ENCODE results near the gene OR10A3.
"Not testable (repeated sequence)": the region's sequence is repeated elsewhere in the genome, so short reads cannot be mapped to it uniquely, and the experiment has no call there.

OR10A3 gene, protein sequence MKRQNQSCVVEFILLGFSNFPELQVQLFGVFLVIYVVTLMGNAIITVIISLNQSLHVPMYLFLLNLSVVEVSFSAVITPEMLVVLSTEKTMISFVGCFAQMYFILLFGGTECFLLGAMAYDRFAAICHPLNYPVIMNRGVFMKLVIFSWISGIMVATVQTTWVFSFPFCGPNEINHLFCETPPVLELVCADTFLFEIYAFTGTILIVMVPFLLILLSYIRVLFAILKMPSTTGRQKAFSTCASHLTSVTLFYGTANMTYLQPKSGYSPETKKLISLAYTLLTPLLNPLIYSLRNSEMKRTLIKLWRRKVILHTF

DNA sequence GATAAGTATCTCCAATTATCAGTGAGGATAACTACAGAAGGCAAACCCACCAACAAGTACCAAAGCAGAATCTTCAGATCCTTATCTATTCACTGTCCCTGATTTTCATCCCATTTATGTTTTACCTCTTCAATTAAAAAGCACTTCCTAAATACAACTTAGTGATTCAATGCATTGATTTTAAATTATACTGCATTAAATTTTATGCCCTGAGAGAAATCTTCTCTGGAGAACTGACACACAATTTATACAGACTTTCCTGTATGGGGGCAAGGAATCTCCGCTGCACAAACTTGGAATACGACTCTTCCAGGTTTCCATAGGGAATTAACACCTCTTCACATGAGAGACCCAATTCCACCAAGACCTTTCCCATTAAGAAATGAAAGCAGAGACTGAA, at the start of gene OR10A3:
Gene OR10A3 (minus strand): TSS at position 101 of the 400 bp plus-strand sequence. CDS start 2,188 bp downstream, outside the sequence.
- no peaks in the 10 kb centered on the region for H3K79me2 ChIP-seq (ENCODE audit: control insufficient read depth, insufficient read depth, low read length, unreplicated experiment)
- no peaks in the 10 kb centered on the region for H3K4me1 ChIP-seq (ENCODE audit: control insufficient read depth, insufficient read depth, low read length, unreplicated experiment)
- no peak within 1 kb of the TSS for H3K27ac ChIP-seq (ENCODE audit: low read depth, low read length)
- H2AFZ ChIP-seq (ENCODE audit: low read length, unreplicated experiment), result no peak within 1 kb of the TSS
- peaks cover 10% of the 10 kb centered on the region for H3K27me3 ChIP-seq (ENCODE audit: insufficient read depth, low read length)
- H3K36me3 ChIP-seq (ENCODE audit: insufficient read depth, low read length), result no peaks in the 10 kb centered on the region
- no peak within 1 kb of the TSS for H3K4me3 ChIP-seq (ENCODE audit: low read depth, low read length)

DNA sequence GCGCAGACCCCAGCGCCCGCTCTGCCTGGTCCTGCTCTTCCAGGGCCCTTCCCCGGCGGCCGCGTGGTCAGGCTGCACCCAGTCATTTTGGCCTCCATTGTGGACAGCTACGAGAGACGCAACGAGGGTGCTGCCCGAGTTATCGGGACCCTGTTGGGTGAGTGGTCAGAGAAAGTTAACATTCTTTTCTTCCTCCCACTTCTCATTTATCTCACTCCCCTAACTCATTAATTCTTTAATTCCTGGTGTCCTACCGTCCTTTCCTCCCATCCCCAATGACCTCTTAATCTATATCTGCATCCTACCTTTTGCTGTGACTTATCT, 46.0 kb upstream of the OR10A3 start:
- H3K27ac ChIP-seq (ENCODE audit: low read depth, low read length); H3K27me3 ChIP-seq (ENCODE audit: insufficient read depth, low read length); H2AFZ ChIP-seq (ENCODE audit: low read length, unreplicated experiment): not testable (repeated sequence)
- H3K36me3 ChIP-seq (ENCODE audit: insufficient read depth, low read length), result 0 out of 2 replicates have a peak, but pooled peaks cover 10% of the 10 kb centered on the region
- H3K4me3 ChIP-seq (ENCODE audit: low read depth, low read length), result peak overlapping the region; percentile 96
- H3K4me1 ChIP-seq (ENCODE audit: control insufficient read depth, insufficient read depth, low read length, unreplicated experiment), result peaks cover 26% of the 10 kb centered on the region
- H3K79me2 ChIP-seq (ENCODE audit: control insufficient read depth, insufficient read depth, low read length, unreplicated experiment), result peaks cover 39% of the 10 kb centered on the region

DNA sequence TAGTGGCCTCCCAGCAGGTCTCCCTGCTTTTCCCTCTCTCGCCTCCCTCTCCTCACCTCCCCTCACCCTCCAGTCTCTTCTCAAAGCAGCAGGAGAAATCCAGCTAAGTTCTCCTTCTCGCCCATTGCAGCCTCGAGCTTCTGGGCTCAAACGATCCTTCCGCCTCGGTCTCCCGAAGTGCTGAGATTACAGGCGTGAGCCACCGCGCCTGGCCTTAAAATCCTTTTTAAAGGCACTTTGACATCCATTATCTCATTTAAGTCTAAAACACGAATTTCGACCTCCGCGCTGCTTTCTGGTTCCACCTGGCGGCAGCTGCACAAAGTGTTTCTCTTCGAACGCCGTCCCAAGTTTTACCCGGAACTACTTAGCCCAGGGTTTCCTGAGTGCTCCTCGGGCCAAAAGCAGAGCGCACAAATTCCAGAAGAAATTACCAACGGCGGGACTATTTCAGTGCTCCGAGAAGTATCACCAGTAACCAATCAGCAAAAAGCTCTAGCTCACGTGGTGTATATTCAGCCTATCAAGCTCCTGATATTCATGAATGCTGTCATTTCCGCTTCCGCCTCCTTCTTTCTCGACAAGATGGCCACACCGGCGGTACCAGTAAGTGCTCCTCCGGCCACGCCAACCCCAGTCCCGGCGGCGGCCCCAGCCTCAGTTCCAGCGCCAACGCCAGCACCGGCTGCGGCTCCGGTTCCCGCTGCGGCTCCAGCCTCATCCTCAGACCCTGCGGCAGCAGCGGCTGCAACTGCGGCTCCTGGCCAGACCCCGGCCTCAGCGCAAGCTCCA, 45.5 kb upstream of the OR10A3 start, which contains the start of gene EIF3F:
Gene EIF3F (plus strand): TSS at position 570 of the 792 bp plus-strand sequence. CDS start 16 bp downstream, at position 586.
- H3K4me3 ChIP-seq (ENCODE audit: low read depth, low read length), result peak within 1 kb of the TSS; percentile 96
- 0 out of 2 replicates have a peak, but pooled peaks cover 10% of the 10 kb centered on the region for H3K36me3 ChIP-seq (ENCODE audit: insufficient read depth, low read length)
- peaks cover 26% of the 10 kb centered on the region for H3K4me1 ChIP-seq (ENCODE audit: control insufficient read depth, insufficient read depth, low read length, unreplicated experiment)
- H3K27me3 ChIP-seq (ENCODE audit: insufficient read depth, low read length), result no peaks in the 10 kb centered on the region
- H3K27ac ChIP-seq (ENCODE audit: low read depth, low read length), result peak within 1 kb of the TSS; percentile 37; the same call in 1 of the 2 replicates
- H3K79me2 ChIP-seq (ENCODE audit: control insufficient read depth, insufficient read depth, low read length, unreplicated experiment), result peaks cover 39% of the 10 kb centered on the region
- H2AFZ ChIP-seq (ENCODE audit: low read length, unreplicated experiment), result peak within 1 kb of the TSS; percentile 99

DNA sequence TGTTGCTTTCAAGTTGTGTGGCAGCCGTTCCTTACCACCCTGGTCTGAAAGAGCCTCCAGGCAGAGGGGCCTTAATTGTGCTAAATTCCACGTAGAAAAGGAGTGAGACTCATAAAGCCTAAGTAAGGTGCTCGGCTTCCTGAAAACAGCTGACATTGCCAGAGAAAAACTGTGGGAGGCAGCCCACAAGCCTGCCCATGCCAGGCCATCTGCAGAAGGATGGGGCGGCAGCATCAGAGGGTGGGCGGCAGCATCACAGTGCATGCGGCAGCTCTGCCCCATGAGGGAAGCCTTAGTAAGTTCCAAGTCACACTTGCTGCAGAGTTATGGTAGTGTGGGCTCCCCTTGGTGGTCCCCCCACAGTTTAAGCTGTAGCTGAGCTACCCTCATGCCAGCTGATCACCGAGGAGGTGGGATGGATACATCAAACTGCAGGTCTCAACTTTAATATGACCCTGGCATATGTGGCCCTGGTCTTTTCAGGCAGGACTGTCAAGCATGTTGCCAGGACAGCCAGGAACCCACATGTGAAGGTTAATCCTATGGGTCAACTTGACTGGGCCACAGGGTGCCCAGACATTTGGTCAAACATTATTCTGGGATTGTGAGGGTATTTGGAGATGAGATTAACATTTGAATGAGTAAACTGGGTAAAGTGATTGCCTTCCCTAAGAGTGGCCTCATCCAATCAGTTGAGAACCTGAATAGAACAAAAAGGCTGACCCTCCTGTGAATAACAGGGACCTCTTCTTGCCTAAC, 42.5 kb upstream of the OR10A3 start:
- H3K27me3 ChIP-seq (ENCODE audit: insufficient read depth, low read length), result no peaks in the 10 kb centered on the region
- H3K36me3 ChIP-seq (ENCODE audit: insufficient read depth, low read length), result 0 out of 2 replicates have a peak, but pooled peaks cover 4% of the 10 kb centered on the region
- no peak overlapping the region for H2AFZ ChIP-seq (ENCODE audit: low read length, unreplicated experiment)
- no peak overlapping the region for H3K4me3 ChIP-seq (ENCODE audit: low read depth, low read length)
- H3K4me1 ChIP-seq (ENCODE audit: control insufficient read depth, insufficient read depth, low read length, unreplicated experiment), result peaks cover 23% of the 10 kb centered on the region
- peaks cover 21% of the 10 kb centered on the region for H3K79me2 ChIP-seq (ENCODE audit: control insufficient read depth, insufficient read depth, low read length, unreplicated experiment)
- no peak overlapping the region for H3K27ac ChIP-seq (ENCODE audit: low read depth, low read length)

DNA sequence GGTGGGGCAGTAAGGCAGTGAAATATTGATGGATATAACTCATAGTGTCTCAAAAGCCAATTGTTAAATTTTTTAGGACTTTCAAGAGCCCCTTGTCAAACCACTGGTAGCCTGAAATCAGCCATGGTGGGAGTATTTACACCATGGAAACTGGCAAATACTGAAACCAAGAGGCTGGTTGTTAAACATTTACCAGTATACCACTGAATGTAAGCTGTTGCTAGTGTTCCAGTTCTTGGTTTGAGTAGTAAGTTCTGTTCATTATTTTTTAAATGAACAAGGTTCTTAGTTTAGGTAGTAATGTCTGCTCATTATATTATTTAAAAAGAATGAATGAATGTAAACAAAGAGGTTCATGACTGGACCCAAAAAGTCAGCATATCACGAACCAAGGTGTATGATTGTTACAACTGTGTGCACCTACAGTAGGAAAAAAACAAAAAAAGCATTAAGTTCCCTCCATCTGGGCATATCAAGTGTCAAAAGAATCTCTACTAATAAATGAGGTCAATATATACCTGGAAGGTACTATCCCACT, 41.1 kb upstream of the OR10A3 start:
- Histone ChIP-seq H3K27me3 (ENCODE audit: insufficient read depth, low read length) (no peaks in the 10 kb centered on the region), H3K79me2 (ENCODE audit: control insufficient read depth, insufficient read depth, low read length, unreplicated experiment) (peaks cover 7% of the 10 kb centered on the region), H3K27ac (ENCODE audit: low read depth, low read length) (no peak overlapping the region), H3K4me1 (ENCODE audit: control insufficient read depth, insufficient read depth, low read length, unreplicated experiment) (peaks cover 22% of the 10 kb centered on the region), H2AFZ (ENCODE audit: low read length, unreplicated experiment) (no peak overlapping the region), H3K36me3 (ENCODE audit: insufficient read depth, low read length) (no peaks in the 10 kb centered on the region), H3K4me3 (ENCODE audit: low read depth, low read length) (no peak overlapping the region)

DNA sequence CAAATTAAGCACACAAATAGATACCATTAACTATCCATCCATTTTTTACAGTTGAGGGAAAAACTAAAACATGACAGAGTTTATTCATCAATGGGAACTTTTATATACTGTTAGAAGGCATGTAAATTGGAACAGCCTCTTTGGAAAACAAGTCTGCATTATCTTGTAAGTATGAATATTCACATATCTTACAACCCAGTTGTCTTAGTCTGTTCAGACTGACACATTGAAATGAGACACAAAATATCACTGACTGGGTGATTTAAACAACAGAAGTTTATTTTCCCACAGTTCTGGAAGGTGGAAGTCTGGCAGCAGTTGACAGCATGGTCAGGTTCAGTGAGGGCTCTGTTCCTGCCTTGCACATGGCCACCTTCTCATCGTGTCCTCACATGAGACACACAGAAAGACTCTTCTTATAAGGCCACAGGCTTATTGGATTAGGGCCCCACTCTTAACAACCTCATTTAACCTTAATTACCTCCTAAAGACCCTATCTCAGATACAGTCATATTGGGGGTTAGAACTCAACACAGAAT, 40.2 kb upstream of the OR10A3 start:
- no peaks in the 10 kb centered on the region for H3K36me3 ChIP-seq (ENCODE audit: insufficient read depth, low read length)
- peak overlapping the region; percentile 57 for H2AFZ ChIP-seq (ENCODE audit: low read length, unreplicated experiment)
- H3K27me3 ChIP-seq (ENCODE audit: insufficient read depth, low read length), result no peaks in the 10 kb centered on the region
- H3K79me2 ChIP-seq (ENCODE audit: control insufficient read depth, insufficient read depth, low read length, unreplicated experiment), result peaks cover 2% of the 10 kb centered on the region
- no peak overlapping the region for H3K4me3 ChIP-seq (ENCODE audit: low read depth, low read length)
- H3K4me1 ChIP-seq (ENCODE audit: control insufficient read depth, insufficient read depth, low read length, unreplicated experiment), result peaks cover 31% of the 10 kb centered on the region
- no peak overlapping the region for H3K27ac ChIP-seq (ENCODE audit: low read depth, low read length)

DNA sequence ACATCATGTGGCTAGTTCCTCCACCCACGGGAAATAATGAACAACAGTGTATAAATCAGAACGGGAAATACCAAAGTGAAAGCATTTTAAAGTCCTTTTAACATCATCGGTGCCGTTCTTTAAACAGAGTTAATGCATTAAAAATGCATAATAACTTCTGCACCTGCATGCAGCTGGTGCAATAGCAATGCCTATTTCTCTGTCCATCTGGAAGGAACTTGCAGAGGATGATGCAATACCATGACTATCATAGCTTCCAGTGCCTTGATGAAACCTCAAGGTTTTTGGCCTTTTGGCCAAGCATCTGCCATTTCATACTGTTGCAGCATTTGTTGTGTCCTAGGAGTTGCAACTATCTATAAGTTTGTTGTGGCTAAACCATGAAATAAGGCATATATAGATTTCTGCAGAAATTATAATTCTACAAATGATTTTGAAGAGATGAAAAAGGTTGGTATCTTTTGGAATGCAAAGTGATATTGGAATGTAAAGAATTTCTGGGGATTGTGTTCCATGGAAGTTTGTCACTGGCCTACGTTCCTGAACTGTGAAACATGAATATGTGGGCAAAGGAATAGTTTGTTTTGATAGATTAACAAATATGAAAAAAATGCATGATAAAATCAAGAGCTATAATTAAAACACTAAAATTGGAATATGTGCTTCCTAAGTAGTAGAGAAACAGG, 35.9 kb upstream of the OR10A3 start:
- peak overlapping the region; percentile 80 for H3K27ac ChIP-seq (ENCODE audit: low read depth, low read length)
- peaks cover 35% of the 10 kb centered on the region for H3K4me1 ChIP-seq (ENCODE audit: control insufficient read depth, insufficient read depth, low read length, unreplicated experiment)
- no peaks in the 10 kb centered on the region for H3K79me2 ChIP-seq (ENCODE audit: control insufficient read depth, insufficient read depth, low read length, unreplicated experiment)
- H3K36me3 ChIP-seq (ENCODE audit: insufficient read depth, low read length), result no peaks in the 10 kb centered on the region
- H2AFZ ChIP-seq (ENCODE audit: low read length, unreplicated experiment), result peak overlapping the region; percentile 59
- H3K4me3 ChIP-seq (ENCODE audit: low read depth, low read length), result peak overlapping the region; percentile 65
- no peaks in the 10 kb centered on the region for H3K27me3 ChIP-seq (ENCODE audit: insufficient read depth, low read length)

DNA sequence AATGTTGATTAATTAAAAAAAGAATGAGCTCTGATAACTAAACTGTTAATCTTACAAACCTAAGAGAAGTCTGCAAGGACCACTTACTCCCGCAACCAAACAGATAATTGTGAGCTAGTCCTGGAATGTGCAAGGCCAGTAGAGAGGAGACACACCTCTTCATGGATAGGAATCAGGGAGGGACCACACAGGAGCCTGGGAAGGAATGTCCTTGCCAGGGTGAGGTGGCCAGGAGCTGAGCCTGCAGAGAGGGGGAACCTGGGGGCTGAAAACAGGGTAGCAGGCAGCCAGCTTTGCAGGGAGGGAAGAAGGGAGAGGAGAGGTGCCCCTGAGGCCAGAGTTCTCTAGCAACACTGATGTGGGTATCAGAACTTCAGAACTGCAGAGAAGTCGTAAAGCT, 33.2 kb upstream of the OR10A3 start:
- Histone ChIP-seq H3K79me2 (ENCODE audit: control insufficient read depth, insufficient read depth, low read length, unreplicated experiment) (no peaks in the 10 kb centered on the region), H2AFZ (ENCODE audit: low read length, unreplicated experiment) (no peak overlapping the region), H3K27ac (ENCODE audit: low read depth, low read length) (no peak overlapping the region), H3K4me3 (ENCODE audit: low read depth, low read length) (no peak overlapping the region), H3K27me3 (ENCODE audit: insufficient read depth, low read length) (no peaks in the 10 kb centered on the region), H3K4me1 (ENCODE audit: control insufficient read depth, insufficient read depth, low read length, unreplicated experiment) (peaks cover 28% of the 10 kb centered on the region), H3K36me3 (ENCODE audit: insufficient read depth, low read length) (no peaks in the 10 kb centered on the region)

DNA sequence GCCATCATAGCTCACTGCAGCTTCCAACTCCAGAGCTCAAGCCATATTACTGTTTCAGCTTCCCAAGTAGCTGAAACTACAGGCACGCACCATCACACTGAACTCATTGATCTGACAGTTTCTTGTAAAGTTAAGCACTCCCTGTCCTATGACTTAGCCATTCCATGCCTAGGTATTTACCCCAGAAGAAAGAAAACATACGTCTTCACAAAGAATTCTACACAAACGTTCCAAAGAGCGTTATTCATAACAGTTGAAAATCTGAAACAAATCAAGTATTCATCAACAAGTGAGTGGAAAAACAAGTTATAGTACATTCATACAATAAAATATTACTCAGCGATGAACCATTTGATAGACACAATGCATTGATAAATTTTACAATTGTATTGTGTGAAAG, 31.5 kb upstream of the OR10A3 start:
- H3K4me3 ChIP-seq (ENCODE audit: low read depth, low read length), result no peak overlapping the region
- no peaks in the 10 kb centered on the region for H3K27me3 ChIP-seq (ENCODE audit: insufficient read depth, low read length)
- peaks cover 22% of the 10 kb centered on the region for H3K4me1 ChIP-seq (ENCODE audit: control insufficient read depth, insufficient read depth, low read length, unreplicated experiment)
- no peaks in the 10 kb centered on the region for H3K36me3 ChIP-seq (ENCODE audit: insufficient read depth, low read length)
- peak overlapping the region; percentile 35; the same call in 1 of the 2 replicates for H3K27ac ChIP-seq (ENCODE audit: low read depth, low read length)
- no peaks in the 10 kb centered on the region for H3K79me2 ChIP-seq (ENCODE audit: control insufficient read depth, insufficient read depth, low read length, unreplicated experiment)
- H2AFZ ChIP-seq (ENCODE audit: low read length, unreplicated experiment), result no peak overlapping the region
